Measurements from ENCODE around the gene FAM110A.

- no peak for TF ChIP-seq CTCF (conservative IDR thresholded peaks at IDR 0.05; ENCODE audit: low read length)
- no peak for TF ChIP-seq EZH2phosphoT487 (IDR thresholded peaks at IDR 0.05; ENCODE audit: borderline replicate concordance, low read depth, low read length)
These were observed 7.0 kb downstream of the FAM110A start for GRCh38 chr20:840503-840857.
